Adipose tissue (tissue), 3 donors: Measurements from ENCODE around the gene SHANK1. TPM values are rescaled to one million over a fixed set of nuclear protein-coding genes. Genes with fewer than 3 reads are reported as not detected.

Experiments used
- H3K27ac ChIP-seq: one replicate; pipeline ENCODE4 v1.5.1; 2013; ENCODE audit warnings: low read depth, low read length
- WGBS, 3 donors: extraction: QIAGEN DNeasy Blood & Tissue Kit; methylation state at CpG; one replicate each; pipeline ENCODE4 v1.1.7; 2013; 5-methylcytosine and 5-hydroxymethylcytosine counted together
- polyA plus RNA-seq, 3 donors: library from polyadenylated mRNA; stranded (reverse); fragments of 200-250 nt; gene quantifications; one replicate each; pipeline ENCODE4 v1.2.3, GENCODE V29; 2013
- donor health status: healthy with polysubstance abuse.
- donor health status: Bipolar disorder and iron deficiency.
- donor health status: healthy.

SHANK1 gene
- polyA plus RNA-seq, 3 donors = 0.02 to 1.1 (median 0.33) TPM

DNA sequence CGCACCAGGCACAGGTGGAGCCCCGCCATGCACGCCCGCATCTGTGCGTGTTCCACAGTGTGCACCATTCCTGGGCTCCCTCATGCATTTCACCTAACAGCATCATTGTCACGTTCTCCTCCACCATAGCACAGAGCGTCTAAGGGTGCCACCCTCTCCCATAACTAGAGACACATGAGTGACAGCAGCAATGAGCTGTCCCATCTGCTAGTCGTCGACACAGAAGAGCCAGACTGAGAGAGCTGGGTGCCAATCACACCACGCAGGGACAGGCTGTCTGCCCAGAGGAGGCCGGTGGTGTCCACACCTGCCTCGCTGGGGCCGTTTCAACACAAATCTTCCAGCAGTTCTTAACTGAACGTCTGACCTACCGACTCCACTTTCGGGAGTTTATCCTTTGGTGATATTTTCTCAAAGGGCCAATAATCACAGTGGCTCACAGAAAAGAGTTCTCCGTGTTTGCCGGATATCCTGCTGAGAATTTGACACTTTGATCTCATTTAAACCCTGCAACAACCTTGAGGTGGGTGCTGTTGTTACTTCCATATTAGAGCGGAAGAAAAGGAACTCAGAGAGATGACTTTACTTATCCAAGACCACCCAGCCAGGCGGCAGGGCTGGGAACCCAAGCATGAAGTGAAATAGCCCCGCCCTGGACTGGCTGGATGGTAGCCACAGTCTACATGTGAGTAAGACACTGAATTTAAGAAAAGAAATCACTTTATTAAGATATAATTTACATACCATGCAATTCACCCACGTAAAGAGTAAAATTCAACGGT, 19.7 kb upstream of the SHANK1 start:
- 67 to 81% (median 76%) methylated on average over 23 of the region's 23 CpGs for WGBS, 3 donors
- H3K27ac ChIP-seq = no peak overlapping the region

DNA sequence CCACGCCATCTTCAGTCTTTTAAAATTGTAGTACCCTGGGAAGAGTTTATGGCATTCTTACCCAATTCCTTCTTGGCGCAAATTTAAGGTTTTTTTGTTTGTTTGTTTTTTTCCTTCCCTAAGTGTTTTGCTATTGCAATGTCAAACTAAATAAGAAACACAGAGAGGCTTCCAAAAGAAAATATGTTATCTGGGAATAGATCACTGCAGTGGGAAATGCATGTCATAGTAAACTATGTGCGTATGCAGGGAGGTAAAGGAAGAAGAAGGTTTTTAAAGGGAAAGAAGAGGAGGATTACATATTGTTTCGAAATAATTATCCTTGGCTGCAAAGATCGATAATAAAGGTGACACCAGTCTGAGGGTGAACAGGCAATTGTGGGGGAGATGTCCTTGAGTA, 16.7 kb upstream of the SHANK1 start:
- WGBS, 3 donors = 54 to 62% (median 59%) methylated on average over 5 of the region's 5 CpGs
- no peak overlapping the region for H3K27ac ChIP-seq

DNA sequence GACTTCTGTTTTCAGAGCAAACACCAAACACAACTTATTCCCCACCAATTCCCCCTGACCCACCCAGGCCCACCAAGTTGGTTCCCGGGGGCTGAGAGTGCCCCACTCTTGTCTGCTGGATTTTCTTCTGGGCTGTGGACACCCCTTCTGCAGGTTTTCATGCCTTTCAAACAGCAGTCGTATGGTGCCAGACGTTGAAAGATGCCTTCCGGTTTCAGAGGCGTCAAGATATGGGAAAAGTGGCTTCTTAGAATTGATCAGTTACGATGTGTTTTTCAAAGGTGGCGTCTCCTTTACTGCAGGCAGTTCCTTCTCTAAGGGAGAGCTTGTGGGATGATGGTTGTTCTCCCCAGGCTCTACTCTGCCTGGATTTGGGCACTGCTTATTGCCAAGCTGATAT, 16.3 kb upstream of the SHANK1 start:
- H3K27ac ChIP-seq = no peak overlapping the region
- 53 to 57% (median 54%) methylated on average over 7 of the region's 7 CpGs for WGBS, 3 donors

DNA sequence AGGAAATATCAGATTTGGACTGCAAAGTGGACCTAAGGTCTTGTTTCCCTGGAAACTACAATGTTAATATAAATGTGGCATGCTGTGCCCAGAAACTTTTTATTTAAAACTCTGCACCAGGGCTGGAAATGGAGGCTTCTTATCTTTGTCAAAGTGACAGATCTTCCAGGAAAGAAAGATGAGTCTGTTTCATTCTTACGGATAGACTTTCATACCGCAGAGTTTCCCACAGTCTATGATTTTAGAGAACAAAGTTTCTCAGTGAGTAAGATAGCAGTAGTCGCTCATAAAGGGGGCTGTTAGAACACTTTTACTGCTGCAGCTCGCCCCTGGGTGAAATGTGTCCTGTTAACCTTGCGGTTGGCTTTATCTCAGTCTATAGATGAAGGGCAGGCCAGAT, 10.3 kb upstream of the SHANK1 start:
- H3K27ac ChIP-seq = no peak overlapping the region
- 62 to 77% (median 68%) methylated on average over 5 of the region's 5 CpGs for WGBS, 3 donors

DNA sequence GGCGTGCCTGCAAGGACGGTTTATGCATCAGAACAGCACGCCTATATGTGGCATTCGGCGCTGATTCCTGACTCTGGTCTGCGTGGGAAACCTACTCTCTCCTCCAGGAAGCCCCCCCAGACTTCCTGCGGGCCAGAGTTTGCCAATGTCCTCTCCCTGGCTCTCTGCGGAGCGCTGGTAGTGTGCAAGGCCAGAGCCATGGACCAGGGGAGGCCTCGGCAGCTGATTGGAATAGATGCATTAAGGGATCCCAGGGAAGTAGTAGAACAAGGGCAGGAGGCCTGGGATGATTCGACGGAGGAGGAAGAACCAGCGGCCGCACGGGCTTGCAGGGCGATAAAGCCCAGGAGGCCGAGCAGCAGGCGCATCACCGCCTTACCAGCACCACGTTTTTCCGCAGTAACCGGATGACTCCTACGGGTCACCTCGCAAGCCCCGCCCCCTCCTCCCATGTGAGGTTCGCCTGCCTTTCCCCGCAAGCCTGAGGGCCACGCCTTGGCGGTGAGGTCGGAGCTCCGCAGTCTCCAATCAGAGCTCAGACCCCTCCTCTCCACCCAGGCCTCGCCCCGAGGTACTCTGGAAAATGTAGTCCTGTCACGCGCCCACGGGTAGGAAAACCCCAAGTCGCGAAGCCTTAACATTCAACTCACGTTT, 8.6 kb upstream of the SHANK1 start:
- H3K27ac ChIP-seq = no peak overlapping the region
- 14 to 15% (median 14%) methylated on average over 36 to 39 of the region's 39 CpGs for WGBS, 3 donors

DNA sequence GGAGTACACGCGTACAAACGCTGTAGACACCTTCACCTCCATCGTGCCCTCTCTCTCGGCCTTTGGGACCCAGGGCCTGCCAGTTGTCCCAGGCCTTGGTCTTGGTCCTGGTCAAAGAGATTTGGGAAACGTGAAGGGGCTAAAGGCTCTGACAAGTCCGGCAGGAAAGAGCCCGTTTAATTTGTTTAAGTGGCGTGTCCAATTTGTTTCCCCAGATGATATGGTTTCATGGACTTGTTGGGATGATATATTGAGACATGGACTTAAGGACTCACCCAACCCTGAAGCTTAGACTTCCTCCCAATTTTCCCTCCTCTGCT, 6.3 kb upstream of the SHANK1 start:
- H3K27ac ChIP-seq = no peak overlapping the region

DNA sequence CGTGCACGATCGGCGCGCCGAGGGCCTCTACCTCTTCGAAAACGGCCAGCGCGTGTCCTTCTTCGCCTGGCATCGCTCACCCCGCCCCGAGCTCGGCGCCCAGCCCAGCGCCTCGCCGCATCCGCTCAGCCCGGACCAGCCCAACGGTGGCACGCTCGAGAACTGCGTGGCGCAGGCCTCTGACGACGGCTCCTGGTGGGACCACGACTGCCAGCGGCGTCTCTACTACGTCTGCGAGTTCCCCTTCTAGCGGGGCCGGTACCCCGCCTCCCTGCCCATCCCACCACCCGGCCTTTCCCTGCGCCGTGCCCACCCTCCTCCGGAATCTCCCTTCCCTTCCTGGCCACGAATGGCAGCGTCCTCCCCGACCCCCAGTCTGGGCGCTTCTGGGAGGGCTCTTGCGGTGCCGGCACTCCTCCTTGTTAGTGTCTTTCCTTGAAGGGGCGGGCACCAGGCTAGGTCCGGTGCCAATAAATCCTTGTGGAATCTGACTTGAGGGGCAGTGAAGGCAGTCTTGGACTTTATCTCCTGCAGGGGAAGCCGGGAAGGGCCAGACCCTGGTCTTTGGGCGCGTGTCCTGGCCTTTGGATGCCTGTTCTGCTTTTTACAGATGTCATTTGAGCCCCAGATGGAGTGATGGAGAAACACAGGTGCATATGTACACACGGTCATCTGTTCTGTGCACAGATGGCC, 5.8 kb upstream of the SHANK1 start:
- WGBS, 3 donors = 2 to 5% (median 3%) methylated on average over 50 to 52 of the region's 52 CpGs
- no peak overlapping the region for H3K27ac ChIP-seq

More for the DNA sequence above, 6.3 kb upstream of the SHANK1 start:
- 60 to 71% (median 71%) methylated on average over 9 of the region's 9 CpGs for WGBS, 3 donors

DNA sequence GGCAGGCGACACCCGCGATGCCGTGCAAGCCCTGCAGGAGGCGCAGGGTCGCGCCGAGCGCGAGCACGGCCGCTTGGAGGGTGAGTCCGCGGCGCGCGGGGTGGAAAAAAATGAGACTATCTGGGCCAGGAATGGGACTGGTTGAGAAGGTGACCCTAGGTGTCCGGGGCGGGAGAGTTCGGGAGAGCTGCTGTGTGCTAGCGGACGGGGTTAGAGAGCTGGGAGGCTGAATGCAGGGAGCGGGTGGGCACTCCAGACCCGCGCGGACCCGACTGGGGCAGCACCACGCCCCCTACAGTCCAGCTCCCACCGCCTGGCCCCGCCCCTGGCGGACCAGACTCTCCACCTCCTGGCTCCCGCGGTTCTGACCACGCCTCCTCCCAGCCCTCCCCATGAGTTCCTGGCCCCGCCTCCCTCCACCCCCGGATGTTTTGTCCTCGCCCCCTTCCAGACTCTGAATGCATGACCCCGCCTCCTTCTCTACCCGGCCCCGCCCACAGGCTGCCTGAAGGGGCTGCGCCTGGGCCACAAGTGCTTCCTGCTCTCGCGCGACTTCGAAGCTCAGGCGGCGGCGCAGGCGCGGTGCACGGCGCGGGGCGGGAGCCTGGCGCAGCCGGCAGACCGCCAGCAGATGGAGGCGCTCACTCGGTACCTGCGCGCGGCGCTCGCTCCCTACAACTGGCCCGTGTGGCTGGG, 5.1 kb upstream of the SHANK1 start:
- WGBS, 3 donors = 0 to 2% (median 1%) methylated on average over 58 to 65 of the region's 65 CpGs
- H3K27ac ChIP-seq = no peak overlapping the region

DNA sequence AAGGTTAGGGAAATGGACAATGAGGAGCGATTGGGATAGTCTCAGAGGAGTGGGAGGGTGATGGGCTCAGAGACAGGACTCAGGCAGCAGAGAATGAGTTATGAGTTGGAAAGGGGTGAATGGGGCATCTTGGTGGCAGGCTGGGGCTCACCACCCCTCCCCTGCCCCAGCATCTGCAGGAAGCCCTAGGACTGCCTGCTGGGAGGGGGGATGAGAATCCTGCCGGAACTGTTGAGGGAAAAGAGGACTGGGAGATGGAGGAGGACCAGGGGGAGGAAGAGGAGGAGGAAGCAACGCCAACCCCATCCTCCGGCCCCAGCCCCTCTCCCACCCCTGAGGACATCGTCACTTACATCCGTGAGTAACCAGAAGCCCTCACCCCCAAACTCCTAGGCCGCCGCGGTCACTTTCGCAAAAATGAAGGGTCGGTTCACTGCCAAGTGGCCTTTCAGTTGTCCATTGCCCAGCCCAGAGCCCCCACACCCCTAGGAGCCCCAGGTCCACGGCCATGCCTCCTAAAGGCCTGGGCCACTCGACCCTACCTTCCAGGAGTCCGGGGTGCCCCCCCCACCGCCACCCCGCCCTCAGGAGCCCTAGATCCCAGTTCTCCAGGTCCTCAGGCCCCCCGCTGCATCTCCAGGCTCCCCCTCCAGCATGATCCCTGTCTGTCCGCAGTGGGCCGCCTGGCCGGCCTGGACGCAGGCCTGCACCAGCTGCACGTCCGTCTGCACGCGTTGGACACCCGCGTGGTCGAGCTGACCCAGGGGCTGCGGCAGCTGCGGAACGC, 4.3 kb upstream of the SHANK1 start:
- WGBS, 3 donors = 3 to 5% (median 3%) methylated on average over 31 of the region's 31 CpGs
- H3K27ac ChIP-seq = no peak overlapping the region

DNA sequence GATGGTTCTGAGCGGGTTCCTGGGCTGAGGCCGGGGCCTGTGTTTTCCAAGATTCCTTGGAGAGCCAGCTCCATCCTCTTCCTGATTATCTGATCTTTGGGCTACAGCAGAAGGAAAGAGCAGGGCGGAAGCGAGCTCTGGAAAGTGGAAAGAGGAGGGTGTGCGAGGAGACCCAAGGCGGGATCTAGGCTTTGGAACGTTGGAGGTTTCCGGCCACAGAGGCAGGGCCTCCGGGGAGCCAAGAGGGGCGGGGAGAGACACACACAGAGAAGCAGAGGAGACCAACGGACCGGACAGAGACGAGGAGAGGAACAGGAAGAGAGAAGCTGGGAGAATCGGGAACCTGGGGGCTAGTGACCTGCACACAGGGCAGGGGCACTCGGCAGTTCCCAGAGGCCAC, 3.5 kb upstream of the SHANK1 start, which contains the start of gene CLEC11A:
CLEC11A (plus strand) TSS at position 296 of the 400 bp plus-strand sequence. CDS start 162 bp downstream, outside the sequence.
- H3K27ac ChIP-seq = no peak within 1 kb of the TSS
- WGBS, 3 donors = 9 to 17% (median 12%) methylated on average over 14 to 15 of the region's 15 CpGs

DNA sequence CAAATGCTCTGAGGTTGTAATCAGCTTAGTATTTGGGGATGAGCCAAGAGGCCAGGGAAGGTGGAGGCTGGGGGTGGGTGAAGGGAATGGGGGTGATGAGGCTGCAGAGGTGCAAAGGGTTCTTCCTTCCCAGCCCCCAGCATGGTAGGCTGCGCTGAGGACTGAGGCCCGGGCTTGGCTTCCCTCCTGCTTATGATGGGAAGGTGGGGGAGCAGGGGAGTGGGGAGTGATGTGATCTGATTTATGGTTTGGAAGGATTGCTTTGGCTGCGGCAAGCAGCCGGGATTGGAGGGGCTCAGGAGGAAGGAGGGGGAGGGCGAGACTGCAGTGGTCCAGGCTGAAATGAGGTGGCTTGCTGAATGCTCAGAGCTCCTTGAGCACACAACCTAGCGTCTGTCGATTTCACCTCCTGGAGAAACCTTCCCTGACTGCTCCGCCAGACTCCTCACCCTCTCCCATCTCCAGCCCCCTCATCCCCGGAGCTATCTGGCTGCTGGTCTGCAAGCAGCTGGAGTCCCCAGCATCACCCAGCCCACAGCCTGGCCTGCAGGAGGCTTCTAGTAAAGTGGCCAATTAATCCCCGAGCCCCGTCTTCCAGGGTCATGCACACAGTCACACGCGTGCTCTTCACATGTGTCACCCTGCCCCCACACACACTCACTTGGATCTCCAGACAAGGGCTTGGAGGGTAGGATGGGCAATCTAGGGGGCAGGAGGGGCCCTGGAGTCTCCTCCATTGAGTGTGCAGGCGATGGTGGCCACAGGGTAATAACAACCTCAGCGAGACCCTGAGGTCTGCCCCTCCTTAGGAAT, 2.8 kb upstream of the SHANK1 start:
- WGBS, 3 donors = 38 to 50% (median 39%) methylated on average over 14 to 15 of the region's 15 CpGs
- no peak overlapping the region for H3K27ac ChIP-seq

DNA sequence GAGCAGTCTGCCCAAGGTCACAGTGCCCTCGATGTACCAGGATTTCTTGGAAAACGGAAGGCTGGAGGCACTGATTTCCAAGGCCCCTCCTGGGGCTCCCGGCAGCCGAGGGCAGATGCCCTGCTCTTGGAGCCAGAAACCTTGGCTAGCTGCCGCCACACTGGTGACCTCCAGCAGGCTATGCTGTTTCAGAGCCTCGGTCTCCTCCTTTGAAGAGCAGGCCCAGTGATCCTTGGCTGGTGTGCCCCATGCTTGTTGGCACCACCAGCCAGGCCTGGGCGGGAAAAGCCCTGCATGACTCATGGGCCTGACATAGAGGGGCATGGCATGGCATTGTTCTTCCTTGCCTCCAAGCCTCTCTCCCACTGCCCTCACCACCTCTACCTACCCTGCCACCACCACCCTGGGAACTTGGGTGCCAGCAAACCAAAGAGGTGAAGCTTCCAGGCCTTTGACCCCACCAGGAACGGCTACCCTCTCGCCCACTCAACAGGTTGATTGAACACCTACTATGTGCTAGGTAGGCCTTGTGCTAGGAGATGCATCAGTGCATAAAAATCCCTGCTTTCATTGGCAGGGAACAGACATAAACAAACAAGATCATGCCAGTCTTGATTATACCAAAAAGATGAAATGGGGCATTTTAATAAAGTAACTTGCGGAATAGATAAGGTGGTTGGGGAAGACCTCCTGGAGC, 2.0 kb upstream of the SHANK1 start:
- H3K27ac ChIP-seq = no peak overlapping the region
- 56 to 82% (median 78%) methylated on average over 10 of the region's 10 CpGs for WGBS, 3 donors

DNA sequence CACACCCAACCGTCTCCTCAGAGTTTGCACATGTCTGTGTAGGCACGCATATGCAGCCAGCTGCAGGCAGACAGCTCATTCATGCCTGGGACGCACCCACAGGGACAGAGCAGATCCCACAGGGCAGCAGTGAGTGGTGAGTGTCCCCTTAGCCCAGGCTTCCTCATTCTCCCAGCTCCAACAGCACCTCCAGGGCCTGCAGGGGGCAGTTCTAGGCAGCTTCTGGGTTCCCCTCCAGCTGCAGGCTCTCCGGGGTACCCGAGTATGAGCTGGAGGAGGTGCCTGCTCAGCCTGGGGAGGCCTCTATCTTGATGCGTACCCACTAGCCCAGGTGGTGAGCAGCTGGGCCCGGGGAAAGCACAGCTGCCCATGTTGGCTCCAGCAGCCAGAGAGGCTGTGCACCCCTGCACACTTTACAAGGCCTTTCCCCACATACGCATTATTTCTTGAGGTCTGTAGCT, 1.3 kb upstream of the SHANK1 start:
- H3K27ac ChIP-seq = no peak overlapping the region
- WGBS, 3 donors = 36 to 51% (median 41%) methylated on average over 8 of the region's 8 CpGs

DNA sequence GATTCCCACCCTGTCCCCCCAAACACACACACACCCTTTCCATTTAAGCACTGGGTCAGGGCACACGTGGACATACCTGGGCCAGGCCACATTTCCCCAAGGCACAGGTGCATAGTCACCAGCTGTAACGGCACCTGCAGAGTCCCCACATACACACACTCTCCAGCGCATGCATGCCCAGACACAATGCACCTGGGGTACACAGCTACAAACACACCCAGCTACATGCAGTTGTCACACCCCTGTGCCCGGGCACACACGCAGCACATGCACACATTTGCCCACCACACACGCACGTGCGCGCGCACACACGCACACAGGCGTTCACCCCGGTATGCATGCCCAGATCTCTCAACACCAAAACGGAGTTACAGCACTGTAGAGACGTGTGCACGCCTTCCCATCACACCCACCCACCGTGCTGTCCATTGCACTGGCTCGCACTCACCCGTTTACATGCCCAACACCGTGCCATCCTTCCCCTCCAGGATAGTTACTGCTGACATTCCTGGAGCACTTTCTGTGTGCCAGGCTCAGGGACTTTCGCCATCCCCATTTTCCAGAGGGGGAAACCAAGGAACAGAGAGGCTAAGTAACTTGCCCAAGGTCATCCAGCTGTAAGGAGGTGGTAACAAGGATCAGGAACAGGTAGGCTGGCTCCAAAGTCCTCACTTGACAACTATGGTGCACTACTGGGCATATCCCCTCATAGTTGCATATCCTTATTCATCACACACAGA, 749 bp upstream of the SHANK1 start:
- 48 to 69% (median 65%) methylated on average over 21 of the region's 21 CpGs for WGBS, 3 donors
- H3K27ac ChIP-seq = no peak overlapping the region

DNA sequence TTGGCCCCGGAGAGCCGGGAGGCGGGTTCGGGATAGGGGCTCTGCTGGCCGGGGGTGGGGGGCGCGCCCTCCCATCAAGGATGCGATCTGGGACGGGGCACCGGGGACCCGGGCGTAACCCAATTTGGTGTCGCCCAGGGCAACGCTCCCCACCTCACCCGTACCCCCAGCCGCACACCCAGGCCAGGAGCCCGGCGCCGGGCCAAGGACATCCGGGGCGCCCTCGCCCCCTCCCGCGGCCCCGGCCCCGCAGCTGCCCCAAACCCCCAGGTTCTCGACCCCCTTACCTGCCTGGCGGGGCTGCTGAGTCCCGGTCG, 525 bp downstream of the SHANK1 start:
- 1 to 3% (median 3%) methylated on average over 12 to 30 of the region's 30 CpGs for WGBS, 3 donors

More for the DNA sequence above, 525 bp downstream of the SHANK1 start:
- no peak overlapping the region for H3K27ac ChIP-seq
